Thymus (tissue), 11 donors: Measurements from ENCODE around the gene PEPD. TPM values are rescaled to one million over a fixed set of nuclear protein-coding genes. Genes with fewer than 3 reads are reported as not detected.

Experiments
- DNase-seq, 9 donors: peaks; one replicate each; pipeline ENCODE4 v3.0.0-alpha.2; 2013; ENCODE audit warnings: low spot score in 9 of 9, low read depth in 6 of 9, missing footprints in 1 of 9
- H3K27ac ChIP-seq, 2 donors: one replicate each; pipeline ENCODE4 v1.5.1; 2013; ENCODE audit warnings: control low read depth in 1 of 2, low read depth in 1 of 2, low read length in 1 of 2, mild to moderate bottlenecking in 1 of 2, moderate library complexity in 1 of 2
- H3K27me3 ChIP-seq, 2 donors: one replicate each; pipeline ENCODE4 v1.5.1; 2013; ENCODE audit warnings: low read length in 1 of 2; ENCODE audit not compliant: control insufficient read depth in 2 of 2, insufficient read depth in 1 of 2
- H3K36me3 ChIP-seq, 2 donors: one replicate each; pipeline ENCODE4 v1.5.1; 2013; ENCODE audit warnings: low read length in 1 of 2, mild to moderate bottlenecking in 1 of 2, moderate library complexity in 1 of 2; ENCODE audit not compliant: control insufficient read depth in 2 of 2, insufficient read depth in 2 of 2
- H3K4me1 ChIP-seq, 2 donors: one replicate each; pipeline ENCODE4 v1.5.1; 2013; ENCODE audit warnings: low read length in 2 of 2; ENCODE audit not compliant: control insufficient read depth in 2 of 2, insufficient read depth in 2 of 2
- H3K4me3 ChIP-seq, 2 donors: one replicate each; pipeline ENCODE4 v1.5.1; 2013; ENCODE audit warnings: low read length in 2 of 2, control low read depth in 1 of 2, mild to moderate bottlenecking in 1 of 2
- H3K9me3 ChIP-seq, 2 donors: one replicate each; pipeline ENCODE4 v1.5.1; 2013; ENCODE audit warnings: low read length in 1 of 2, mild to moderate bottlenecking in 1 of 2; ENCODE audit not compliant: control insufficient read depth in 2 of 2, insufficient read depth in 1 of 2
- WGBS: extraction: QIAGEN DNeasy Blood & Tissue Kit; methylation state at CpG from one replicate; pipeline ENCODE4 v1.1.7; 2013; 5-methylcytosine and 5-hydroxymethylcytosine counted together
- polyA plus RNA-seq: library from polyadenylated mRNA; stranded (reverse); fragments of 200-250 nt; gene quantifications from one replicate; pipeline ENCODE4 v1.2.3, GENCODE V29; 2013
- total RNA-seq: library from RNA; stranded (reverse); fragments of 120-200 nt; gene quantifications from one replicate; pipeline ENCODE4 v1.2.4, GENCODE V29; 2013
- donor health status: healthy.

PEPD gene
- total and polyA plus RNA-seq, 2 donors: 24.7 to 42.4 TPM

- 59% methylated on average over 1 of the region's 1 CpG for WGBS
- Histone ChIP-seq H3K36me3 (no peaks in the 10 kb centered on the region), H3K9me3 (no peaks in the 10 kb centered on the region), H3K27me3 (no peaks in the 10 kb centered on the region), H3K27ac (no peak overlapping the region), H3K4me1 (no peaks in the 10 kb centered on the region), H3K4me3 (no peak overlapping the region)
- no peak for DNase-seq
Observed at GRCh38 chr19:33357556-33357955, 164.0 kb downstream of the PEPD start.

- Histone ChIP-seq H3K4me3 (no peak overlapping the region), H3K27ac (no peak overlapping the region), H3K9me3 (no peaks in the 10 kb centered on the region), H3K27me3 (no peaks in the 10 kb centered on the region), H3K4me1 (no peaks in the 10 kb centered on the region), H3K36me3 (no peaks in the 10 kb centered on the region)
- no peak for DNase-seq
- WGBS: 91% methylated on average over 2 of the region's 2 CpGs
Observed at GRCh38 chr19:33355535-33355934, 166.1 kb downstream of the PEPD start.

DNA sequence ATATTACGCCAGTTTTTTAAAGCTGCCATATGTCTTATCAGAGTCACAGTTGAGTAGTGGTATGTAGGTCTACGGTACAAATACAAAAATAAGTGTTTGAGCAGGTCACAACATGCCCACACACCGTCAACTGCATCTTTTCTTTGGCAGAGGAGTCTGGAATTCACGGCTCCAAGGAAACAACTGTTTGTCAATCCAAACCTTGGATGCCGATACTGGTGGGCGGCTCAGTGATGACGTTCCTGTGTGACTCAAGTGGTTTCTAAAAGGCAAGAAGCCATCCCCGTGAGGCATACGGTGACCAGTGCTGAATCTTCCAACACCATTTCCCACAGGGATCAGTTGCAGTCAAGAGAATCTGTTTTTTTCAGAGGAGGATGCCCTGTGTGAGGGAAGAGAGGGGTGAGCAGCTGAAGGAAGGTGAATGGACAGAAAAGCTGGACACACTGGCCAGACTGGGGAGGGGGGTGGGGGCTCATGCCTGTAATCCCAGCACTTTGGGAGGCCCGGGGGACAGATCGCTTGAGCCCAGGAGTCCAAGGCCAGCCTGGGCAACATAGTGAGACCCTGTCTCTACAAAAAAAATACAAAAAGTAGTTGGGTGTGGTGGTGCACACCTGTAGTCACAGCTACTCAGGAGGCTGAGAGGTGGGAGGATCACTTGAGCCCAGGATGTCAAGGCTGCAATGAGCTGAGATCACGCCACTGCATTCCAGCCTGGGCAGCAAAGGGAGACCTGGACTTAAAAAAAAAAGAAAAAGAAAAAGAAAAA is 170.9 kb downstream of the PEPD start:
- Histone ChIP-seq H3K36me3 (no peaks in the 10 kb centered on the region), H3K27ac (no peak overlapping the region), H3K4me1 (no peaks in the 10 kb centered on the region), H3K27me3 (peaks cover 0 to 4% of the 10 kb centered on the region in 2 donors), H3K4me3 (no peak overlapping the region), H3K9me3 (no peaks in the 10 kb centered on the region)
- no peak for DNase-seq
- WGBS: 91% methylated on average over 12 of the region's 12 CpGs

GRCh38 chr19:33349319-33350289 is 172.0 kb downstream of the PEPD start:
- H3K9me3 ChIP-seq: no peaks in the 10 kb centered on the region
- no peak for DNase-seq
- WGBS: 93% methylated on average over 12 of the region's 12 CpGs
- H3K4me1 ChIP-seq: no peaks in the 10 kb centered on the region
- H3K36me3 ChIP-seq: no peaks in the 10 kb centered on the region
- H3K27me3 ChIP-seq: peaks cover 0 to 4% of the 10 kb centered on the region in 2 donors
- no peak overlapping the region for H3K4me3 ChIP-seq
- no peak overlapping the region for H3K27ac ChIP-seq

GRCh38 chr19:33348301-33349010 is 173.1 kb downstream of the PEPD start:
- Histone ChIP-seq H3K36me3 (no peaks in the 10 kb centered on the region), H3K4me3 (no peak overlapping the region), H3K9me3 (no peaks in the 10 kb centered on the region), H3K4me1 (no peaks in the 10 kb centered on the region), H3K27ac (no peak overlapping the region), H3K27me3 (peaks cover 0 to 4% of the 10 kb centered on the region in 2 donors)
- no peak for DNase-seq
- 83% methylated on average over 12 of the region's 12 CpGs for WGBS

- Histone ChIP-seq H3K27me3 (peaks cover 0 to 4% of the 10 kb centered on the region in 2 donors), H3K4me3 (no peak overlapping the region)
Observed at GRCh38 chr19:33347300-33347699, 174.3 kb downstream of the PEPD start.

GRCh38 chr19:33346665-33347064 is 174.9 kb downstream of the PEPD start:
- Histone ChIP-seq H3K9me3 (no peaks in the 10 kb centered on the region), H3K4me3 (no peak overlapping the region), H3K27me3 (peaks cover 0 to 4% of the 10 kb centered on the region in 2 donors), H3K27ac (no peak overlapping the region), H3K4me1 (no peaks in the 10 kb centered on the region), H3K36me3 (no peaks in the 10 kb centered on the region)
- DNase-seq: no peak

More at GRCh38 chr19:33347300-33347699, 174.3 kb downstream of the PEPD start:
- Histone ChIP-seq H3K9me3 (no peaks in the 10 kb centered on the region), H3K27ac (no peak overlapping the region), H3K4me1 (no peaks in the 10 kb centered on the region), H3K36me3 (no peaks in the 10 kb centered on the region)
- no peak for DNase-seq
- WGBS: 95% methylated on average over 10 of the region's 10 CpGs

GRCh38 chr19:33345163-33345562 is 176.4 kb downstream of the PEPD start:
- no peak for DNase-seq
- Histone ChIP-seq H3K36me3 (no peaks in the 10 kb centered on the region), H3K27me3 (peaks cover 0 to 4% of the 10 kb centered on the region in 2 donors), H3K4me3 (no peak overlapping the region), H3K9me3 (no peaks in the 10 kb centered on the region), H3K4me1 (no peaks in the 10 kb centered on the region), H3K27ac (no peak overlapping the region)
- 96% methylated on average over 6 of the region's 6 CpGs for WGBS
